ENCODE data around the gene ZNF408.

The ZNF408 gene

DNA sequence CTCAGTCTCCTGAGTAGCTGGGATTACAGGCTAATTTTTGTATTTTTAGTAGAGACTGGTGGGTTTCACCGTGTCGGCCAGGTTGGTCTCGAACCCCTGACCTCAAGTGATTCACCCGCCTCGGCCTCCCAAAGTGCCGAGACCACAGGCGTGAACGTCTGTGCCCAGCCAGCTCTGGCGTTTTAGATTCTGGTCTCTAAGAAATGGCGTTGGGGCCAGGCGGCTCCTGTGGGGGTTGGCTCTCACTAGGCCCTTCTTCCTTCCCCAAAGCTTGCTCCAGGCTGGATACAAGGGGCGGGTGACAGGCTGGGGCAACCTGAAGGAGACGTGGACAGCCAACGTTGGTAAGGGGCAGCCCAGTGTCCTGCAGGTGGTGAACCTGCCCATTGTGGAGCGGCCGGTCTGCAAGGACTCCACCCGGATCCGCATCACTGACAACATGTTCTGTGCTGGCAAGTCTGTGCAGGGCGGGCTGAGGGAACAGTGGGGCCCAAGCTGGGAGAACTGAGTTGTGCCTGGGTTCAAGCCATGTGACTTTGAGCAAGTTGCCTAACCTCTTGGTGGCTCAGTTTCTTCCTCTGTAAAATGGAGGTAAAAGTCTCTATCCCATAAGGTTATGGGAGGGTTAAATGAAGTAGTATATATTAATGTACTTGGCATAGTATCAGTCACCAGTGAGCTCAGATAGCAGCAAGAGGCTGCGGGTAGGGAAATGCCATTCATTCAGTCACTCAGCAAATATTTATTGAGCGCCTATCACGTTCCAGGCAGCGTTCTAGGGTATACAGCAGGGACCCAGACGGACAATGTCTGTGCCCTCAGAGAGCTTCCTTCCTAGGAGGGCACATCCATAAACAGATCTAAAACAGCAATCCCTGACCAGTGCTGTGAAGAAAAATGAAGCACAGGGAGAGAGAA lies 28.5 kb downstream of the ZNF408 start:
- no peak for DNase-seq

- DNase-seq, result no peak
These were observed 30.7 kb downstream of the ZNF408 start for GRCh38 chr11:46731545-46731944.

DNA sequence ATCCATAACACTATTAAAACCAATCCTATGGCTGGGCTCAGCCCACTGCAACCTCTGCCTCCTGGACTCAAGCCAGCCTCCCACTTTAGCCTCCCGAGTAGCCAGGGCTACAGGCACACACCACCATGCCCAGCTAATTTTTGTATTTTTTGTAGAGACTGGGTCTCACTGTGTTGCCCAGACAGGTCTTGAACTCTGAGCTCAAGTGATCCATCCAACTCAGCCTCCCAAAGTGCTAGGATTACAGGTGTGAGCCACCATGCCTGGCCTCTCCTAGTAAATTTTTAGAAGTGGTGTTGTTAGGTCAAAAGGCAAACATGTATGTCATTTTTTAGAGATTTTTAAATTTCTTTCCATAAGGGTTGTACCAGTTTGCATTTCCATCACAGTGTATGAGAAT lies 32.4 kb downstream of the ZNF408 start:
- no peak for DNase-seq

- no peak for DNase-seq
These were observed 35.3 kb downstream of the ZNF408 start for GRCh38 chr11:46736146-46736545.

GRCh38 chr11:46736615-46737014 lies 35.8 kb downstream of the ZNF408 start:
- no peak for DNase-seq

DNA sequence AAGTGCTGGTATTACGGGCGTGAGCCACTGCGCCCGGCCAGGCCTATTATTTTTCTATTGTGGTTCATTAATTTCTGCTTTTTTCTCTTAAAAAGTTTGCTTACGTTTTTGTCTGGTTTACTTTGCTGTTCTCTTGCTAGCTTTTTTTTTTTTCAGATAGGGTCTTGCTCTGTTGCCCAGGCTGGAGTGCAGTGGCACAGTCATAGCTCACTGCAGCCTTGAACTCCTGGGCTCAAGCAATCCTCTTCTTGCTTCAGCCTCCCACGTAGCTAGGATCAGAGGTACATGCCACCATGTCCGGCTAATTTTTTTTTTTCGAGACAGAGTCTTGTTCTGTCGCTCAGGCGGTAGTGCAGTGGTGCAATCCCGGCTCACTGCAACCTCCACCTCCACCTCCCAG lies 36.9 kb downstream of the ZNF408 start:
- no peak for DNase-seq

DNA sequence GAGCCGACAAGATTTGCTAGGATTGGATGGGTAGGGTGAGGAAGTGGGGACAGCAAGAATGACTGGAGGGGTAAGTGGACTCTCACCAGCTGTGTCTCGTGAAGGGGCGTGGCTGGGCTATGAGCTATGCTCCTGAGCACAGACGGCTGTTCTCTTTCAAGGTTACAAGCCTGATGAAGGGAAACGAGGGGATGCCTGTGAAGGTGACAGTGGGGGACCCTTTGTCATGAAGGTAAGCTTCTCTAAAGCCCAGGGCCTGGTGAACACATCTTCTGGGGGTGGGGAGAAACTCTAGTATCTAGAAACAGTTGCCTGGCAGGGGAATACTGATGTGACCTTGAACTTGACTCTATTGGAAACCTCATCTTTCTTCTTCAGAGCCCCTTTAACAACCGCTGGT lies 38.1 kb downstream of the ZNF408 start:
- DNase-seq, result no peak

- no peak for DNase-seq
These were observed 41.0 kb downstream of the ZNF408 start for GRCh38 chr11:46741600-46742484.

DNA sequence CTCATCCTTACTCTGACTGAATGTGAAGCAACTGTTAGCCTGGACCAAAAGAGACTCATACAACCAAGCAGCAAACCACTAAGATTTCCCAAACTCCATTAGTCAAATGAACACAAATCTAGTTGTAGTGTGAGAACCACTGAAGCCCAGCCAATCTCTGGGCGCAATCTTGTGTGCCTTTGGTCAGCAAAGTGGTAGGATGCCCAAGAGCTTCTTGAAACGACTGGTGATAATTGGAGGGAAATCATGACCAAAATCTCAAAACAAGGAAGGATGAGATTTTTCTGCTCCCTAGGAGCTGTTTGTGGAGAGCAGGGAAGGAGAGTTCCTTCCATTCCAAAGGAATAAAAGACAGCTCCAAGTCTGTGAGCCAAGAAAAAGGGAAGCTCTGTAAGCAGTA lies 42.2 kb downstream of the ZNF408 start:
- DNase-seq, result no peak

- DNase-seq, result no peak
These were observed 43.0 kb downstream of the ZNF408 start for GRCh38 chr11:46743693-46744339.

- no peak for DNase-seq
These were observed 44.5 kb downstream of the ZNF408 start for GRCh38 chr11:46745328-46745727.

DNA sequence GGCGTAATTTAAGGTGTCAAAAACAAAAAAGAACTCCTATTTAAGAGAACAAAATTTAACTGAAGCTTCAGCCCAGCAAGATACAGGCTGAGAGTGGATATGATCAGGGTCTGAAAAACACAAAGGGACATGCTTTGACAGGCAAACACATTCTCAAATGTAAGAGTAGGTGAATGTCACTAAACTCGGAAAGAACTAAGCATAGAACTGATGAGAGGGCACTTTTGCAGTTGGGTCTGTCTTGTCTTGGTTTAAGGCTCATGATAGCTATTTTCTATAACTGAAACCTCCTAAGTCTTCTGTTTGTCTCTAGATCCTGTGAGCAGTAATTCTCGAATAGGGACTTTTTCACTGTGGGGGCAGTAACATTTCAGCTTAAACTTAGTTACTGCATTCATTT lies 45.2 kb downstream of the ZNF408 start:
- DNase-seq, result no peak

DNA sequence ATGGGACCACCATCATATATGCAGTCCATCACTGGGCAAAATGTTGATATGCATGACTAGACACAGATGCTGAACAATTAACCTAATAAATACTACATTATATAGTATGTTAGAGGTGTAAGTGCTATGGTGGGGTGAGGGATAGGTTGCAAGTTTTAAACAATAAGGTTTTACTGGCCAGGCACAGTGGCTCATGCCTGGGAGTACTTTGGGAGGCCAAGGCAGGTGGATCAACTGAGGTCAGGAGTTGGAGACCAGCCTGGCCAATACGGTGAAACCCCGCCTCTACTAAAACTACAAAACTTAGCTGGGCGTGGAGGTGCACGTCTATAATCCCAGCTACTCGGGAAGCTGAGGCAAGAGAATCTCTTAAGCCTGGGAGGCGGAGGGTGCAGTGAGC lies 46.3 kb downstream of the ZNF408 start:
- DNase-seq, result no peak

Measured in effector CD8-positive, alpha-beta T cell (primary cell).